SJSA1 (cell line): ENCODE measurements around the gene IL10RB. TPM values are rescaled to one million over a fixed set of nuclear protein-coding genes. Genes with fewer than 3 reads are reported as not detected.
"Not testable (repeated sequence)": the region's sequence is repeated elsewhere in the genome, so short reads cannot be mapped to it uniquely, and the experiment has no call there.

Experiments used
- DNase-seq, 2 experiments: peaks; one replicate each; pipeline ENCODE4 v3.0.0-alpha.2; 2015 to 2020; ENCODE audit warnings: low spot score in 2 of 2, low read depth in 1 of 2
- H3K27ac ChIP-seq: fragments of 250-450 bp; sonication (Bioruptor Pico); 2 replicates; pipeline ENCODE4 v1.5.1; 2020; ENCODE audit warnings: mild to moderate bottlenecking, moderate library complexity
- H3K27me3 ChIP-seq: fragments of 250-450 bp; sonication (Bioruptor Pico); replicated peaks from 2 replicates; pipeline ENCODE4 v1.5.1; 2020; ENCODE audit warnings: mild to moderate bottlenecking, moderate library complexity
- H3K36me3 ChIP-seq: fragments of 250-450 bp; sonication (Bioruptor Pico); 2 replicates; pipeline ENCODE4 v1.5.1; 2020; ENCODE audit warnings: mild to moderate bottlenecking
- H3K4me1 ChIP-seq: fragments of 250-450 bp; sonication (Bioruptor Pico); replicated peaks from 2 replicates; pipeline ENCODE4 v1.6.1; 2021; ENCODE audit warnings: mild to moderate bottlenecking
- H3K4me3 ChIP-seq: fragments of 250-450 bp; sonication (Bioruptor Pico); 2 replicates; pipeline ENCODE4 v1.5.1; 2020; ENCODE audit warnings: mild to moderate bottlenecking
- H3K9me3 ChIP-seq: fragments of 250-450 bp; sonication (Bioruptor Pico); replicated peaks from 2 replicates; pipeline ENCODE4 v1.5.1; 2020; ENCODE audit warnings: mild to moderate bottlenecking
- total RNA-seq: library from RNA; depleted of rRNA; stranded (reverse); fragments of >200 nt; shearing (Covaris generic); gene quantifications from 2 replicates; pipeline ENCODE4 v1.2.3, GENCODE V29; 2014

The IL10RB gene
- total RNA-seq, 1 experiment from 2014 or later, result 77.5 TPM

GRCh38 chr21:33246963-33247362 is 19.2 kb upstream of the IL10RB start:
- H3K27me3 ChIP-seq, result no peaks in the 10 kb centered on the region
- peaks cover 62% of the 10 kb centered on the region for H3K36me3 ChIP-seq
- no peak overlapping the region for H3K27ac ChIP-seq
- DNase-seq, result no peak
- H3K9me3 ChIP-seq, result no peaks in the 10 kb centered on the region
- H3K4me3 ChIP-seq, result no peak overlapping the region
- no peaks in the 10 kb centered on the region for H3K4me1 ChIP-seq

GRCh38 chr21:33247599-33247998 is 18.6 kb upstream of the IL10RB start:
- Histone ChIP-seq H3K36me3 (peaks cover 69% of the 10 kb centered on the region), H3K4me1 (no peaks in the 10 kb centered on the region), H3K27me3 (no peaks in the 10 kb centered on the region), H3K4me3 (no peak overlapping the region), H3K27ac (no peak overlapping the region), H3K9me3 (no peaks in the 10 kb centered on the region)
- no peak for DNase-seq

- Histone ChIP-seq H3K27ac (no peak overlapping the region), H3K27me3 (no peaks in the 10 kb centered on the region), H3K9me3 (no peaks in the 10 kb centered on the region), H3K4me3 (no peak overlapping the region), H3K36me3 (peaks cover 71% of the 10 kb centered on the region), H3K4me1 (no peaks in the 10 kb centered on the region)
- no peak for DNase-seq
These were observed 16.7 kb upstream of the IL10RB start for GRCh38 chr21:33249331-33250002.

GRCh38 chr21:33251119-33251518 is 15.0 kb upstream of the IL10RB start:
- Histone ChIP-seq H3K4me1 (no peaks in the 10 kb centered on the region), H3K9me3 (no peaks in the 10 kb centered on the region), H3K36me3 (peaks cover 59% of the 10 kb centered on the region), H3K4me3 (no peak overlapping the region), H3K27ac (no peak overlapping the region), H3K27me3 (no peaks in the 10 kb centered on the region)
- no peak for DNase-seq

GRCh38 chr21:33253382-33253781 is 12.8 kb upstream of the IL10RB start:
- H3K36me3 ChIP-seq, result peaks cover 58% of the 10 kb centered on the region
- not testable (repeated sequence) for H3K27ac ChIP-seq, DNase-seq, H3K9me3 ChIP-seq, H3K4me1 ChIP-seq, H3K4me3 ChIP-seq, H3K27me3 ChIP-seq

GRCh38 chr21:33254766-33255165 is 11.4 kb upstream of the IL10RB start:
- H3K4me1 ChIP-seq, result peaks cover 6% of the 10 kb centered on the region; the same call in 1 of the 2 replicates
- H3K9me3 ChIP-seq, result no peaks in the 10 kb centered on the region
- no peak overlapping the region for H3K27ac ChIP-seq
- no peak overlapping the region for H3K4me3 ChIP-seq
- no peaks in the 10 kb centered on the region for H3K27me3 ChIP-seq
- H3K36me3 ChIP-seq, result peaks cover 44% of the 10 kb centered on the region
- DNase-seq, result no peak

GRCh38 chr21:33255404-33255803 is 10.8 kb upstream of the IL10RB start:
- Histone ChIP-seq H3K4me3 (no peak overlapping the region), H3K27ac (no peak overlapping the region), H3K4me1 (peaks cover 6% of the 10 kb centered on the region; the same call in 1 of the 2 replicates), H3K36me3 (peaks cover 39% of the 10 kb centered on the region), H3K9me3 (no peaks in the 10 kb centered on the region), H3K27me3 (no peaks in the 10 kb centered on the region)
- no peak for DNase-seq

GRCh38 chr21:33256019-33256418 is 10.1 kb upstream of the IL10RB start:
- DNase-seq, result no peak
- Histone ChIP-seq H3K4me3 (no peak overlapping the region), H3K4me1 (peaks cover 6% of the 10 kb centered on the region; the same call in 1 of the 2 replicates), H3K27me3 (no peaks in the 10 kb centered on the region), H3K27ac (no peak overlapping the region), H3K9me3 (no peaks in the 10 kb centered on the region), H3K36me3 (peaks cover 33% of the 10 kb centered on the region)

GRCh38 chr21:33257094-33257803 is 8.9 kb upstream of the IL10RB start:
- no peaks in the 10 kb centered on the region for H3K27me3 ChIP-seq
- H3K4me3 ChIP-seq, result no peak overlapping the region
- peaks cover 6% of the 10 kb centered on the region; the same call in 1 of the 2 replicates for H3K4me1 ChIP-seq
- peaks cover 23% of the 10 kb centered on the region for H3K36me3 ChIP-seq
- no peak for DNase-seq
- no peak overlapping the region for H3K27ac ChIP-seq
- no peaks in the 10 kb centered on the region for H3K9me3 ChIP-seq

- Histone ChIP-seq H3K9me3 (no peaks in the 10 kb centered on the region), H3K36me3 (peaks cover 24% of the 10 kb centered on the region), H3K27me3 (no peaks in the 10 kb centered on the region), H3K4me3 (no peak overlapping the region), H3K27ac (no peak overlapping the region), H3K4me1 (peaks cover 6% of the 10 kb centered on the region; the same call in 1 of the 2 replicates)
- DNase-seq, result no peak
These were observed 7.7 kb upstream of the IL10RB start for GRCh38 chr21:33258475-33258874.

- no peaks in the 10 kb centered on the region for H3K9me3 ChIP-seq
- H3K27me3 ChIP-seq, result no peaks in the 10 kb centered on the region
- H3K36me3 ChIP-seq, result peaks cover 24% of the 10 kb centered on the region
- peaks cover 6% of the 10 kb centered on the region; the same call in 1 of the 2 replicates for H3K4me1 ChIP-seq
- no peak overlapping the region for H3K4me3 ChIP-seq
- DNase-seq, result no peak
- no peak overlapping the region for H3K27ac ChIP-seq
These were observed 6.7 kb upstream of the IL10RB start for GRCh38 chr21:33259428-33259827.

GRCh38 chr21:33259995-33260394 is 6.2 kb upstream of the IL10RB start:
- no peak overlapping the region for H3K4me3 ChIP-seq
- H3K4me1 ChIP-seq, result peaks cover 6% of the 10 kb centered on the region; the same call in 1 of the 2 replicates
- no peak for DNase-seq
- H3K9me3 ChIP-seq, result no peaks in the 10 kb centered on the region
- no peak overlapping the region for H3K27ac ChIP-seq
- peaks cover 24% of the 10 kb centered on the region for H3K36me3 ChIP-seq
- no peaks in the 10 kb centered on the region for H3K27me3 ChIP-seq

- Histone ChIP-seq H3K9me3 (no peaks in the 10 kb centered on the region), H3K4me3 (no peak overlapping the region), H3K36me3 (peaks cover 20% of the 10 kb centered on the region), H3K27me3 (no peaks in the 10 kb centered on the region), H3K27ac (no peak overlapping the region), H3K4me1 (peaks cover 8% of the 10 kb centered on the region)
- DNase-seq, result no peak
These were observed 4.5 kb upstream of the IL10RB start for GRCh38 chr21:33261635-33262034.

- H3K27ac ChIP-seq, result no peak overlapping the region
- no peak for DNase-seq
- no peak overlapping the region for H3K4me3 ChIP-seq
- peaks cover 13% of the 10 kb centered on the region for H3K4me1 ChIP-seq
- H3K27me3 ChIP-seq, result no peaks in the 10 kb centered on the region
- H3K36me3 ChIP-seq, result peaks cover 16% of the 10 kb centered on the region; the same call in 1 of the 2 replicates
- no peaks in the 10 kb centered on the region for H3K9me3 ChIP-seq
These were observed 3.2 kb upstream of the IL10RB start for GRCh38 chr21:33262921-33263320.
